GM23338 (cell line): ENCODE results near the gene ANP32A. TPM values are rescaled to one million over a fixed set of nuclear protein-coding genes. Genes with fewer than 3 reads are reported as not detected.

Experiments used
- ATAC-seq: fragments of 200-7000 bp; cut with Tn5 transposase; 3 replicates; pipeline ENCODE4 v1.9.1; 2020
- DNase-seq: peaks from one replicate; pipeline ENCODE4 v3.0.0-alpha.2; 2015; ENCODE audit warnings: low spot score
- H2AFZ ChIP-seq: fragments of 200-600 bp; sonication (generic); 2 replicates; pipeline ENCODE4 v1.8.0; 2016; ENCODE audit warnings: antibody characterized with exemption, mild to moderate bottlenecking, moderate library complexity
- H3F3A ChIP-seq: fragments of 200-600 bp; sonication (generic); replicated peaks from 2 replicates; pipeline ENCODE4 v1.8.0; 2017; ENCODE audit warnings: antibody characterized with exemption, mixed run types, low read depth
- H3K27ac ChIP-seq: fragments of 200-600 bp; sonication (generic); 2 replicates; pipeline ENCODE4 v1.6.1; 2016; ENCODE audit warnings: low read depth
- H3K27me3 ChIP-seq: fragments of 200-600 bp; sonication (generic); 2 replicates; pipeline ENCODE4 v1.8.0; 2016; ENCODE audit warnings: mild to moderate bottlenecking, mixed run types, moderate library complexity; ENCODE audit not compliant: insufficient read depth
- H3K36me3 ChIP-seq: fragments of 200-600 bp; sonication (generic); 2 replicates; pipeline ENCODE4 v1.8.0; 2016; ENCODE audit warnings: mild to moderate bottlenecking; ENCODE audit not compliant: insufficient read depth
- H3K4me1 ChIP-seq: fragments of 200-600 bp; sonication (generic); 2 replicates; pipeline ENCODE4 v1.8.0; 2016; ENCODE audit warnings: mild to moderate bottlenecking, moderate library complexity; ENCODE audit not compliant: insufficient read depth
- H3K4me2 ChIP-seq: fragments of 200-600 bp; sonication (generic); 2 replicates; pipeline ENCODE4 v1.7.1; 2017; ENCODE audit warnings: mixed run types
- H3K4me3 ChIP-seq: fragments of 200-600 bp; sonication (generic); 2 replicates; pipeline ENCODE4 v1.6.1; 2016; ENCODE audit warnings: mixed run types
- H3K79me2 ChIP-seq: fragments of 200-600 bp; sonication (generic); replicated peaks from 2 replicates; pipeline ENCODE4 v1.8.0; 2017; ENCODE audit warnings: mild to moderate bottlenecking; ENCODE audit not compliant: insufficient read depth
- H3K9me2 ChIP-seq: fragments of 200-600 bp; sonication (generic); 2 replicates; pipeline ENCODE4 v1.8.0; 2017; ENCODE audit not compliant: insufficient read depth
- H4K20me1 ChIP-seq: fragments of 200-600 bp; sonication (generic); replicated peaks from 2 replicates; pipeline ENCODE4 v1.8.0; 2017; ENCODE audit warnings: mild to moderate bottlenecking; ENCODE audit not compliant: insufficient read depth
- H3K27ac Mint-ChIP-seq: 2 replicates; pipeline ENCODE4 v1.8.0; 2020; ENCODE audit warnings: inconsistent platforms, mild to moderate bottlenecking, moderate library complexity, mixed read lengths
- H3K27me3 Mint-ChIP-seq: 3 replicates; pipeline ENCODE4 v1.8.0; 2022; ENCODE audit warnings: low read depth, mild to moderate bottlenecking, moderate library complexity, mixed read lengths, inconsistent platforms; ENCODE audit not compliant: insufficient read depth, poor library complexity
- H3K36me3 Mint-ChIP-seq: 3 replicates; pipeline ENCODE4 v1.8.0; 2021; ENCODE audit warnings: low read depth, mild to moderate bottlenecking, inconsistent platforms, moderate library complexity, mixed read lengths
- H3K4me1 Mint-ChIP-seq: 3 replicates; pipeline ENCODE4 v1.8.0; 2020; ENCODE audit warnings: mild to moderate bottlenecking, inconsistent platforms, mixed read lengths
- H3K4me3 Mint-ChIP-seq: 3 replicates; pipeline ENCODE4 v1.8.0; 2021; ENCODE audit warnings: moderate library complexity, mild to moderate bottlenecking, inconsistent platforms, mixed read lengths
- H3K9me3 Mint-ChIP-seq: 3 replicates; pipeline ENCODE4 v1.8.0; 2020; ENCODE audit warnings: moderate library complexity, mild to moderate bottlenecking, inconsistent platforms, mixed read lengths
- EZH2 ChIP-seq: fragments of 200-600 bp; sonication (generic); IDR thresholded peaks from one replicate; pipeline ENCODE4 v1.8.0; 2017; ENCODE audit warnings: antibody characterized with exemption, mild to moderate bottlenecking, low read depth; ENCODE audit not compliant: unreplicated experiment
- JUNB ChIP-seq: IDR thresholded peaks from one replicate; pipeline ENCODE4 v1.6.1; 2016; ENCODE audit warnings: antibody characterized with exemption; ENCODE audit not compliant: unreplicated experiment
- NANOG ChIP-seq: IDR thresholded peaks from 2 replicates; pipeline ENCODE4 v1.6.1; 2016; ENCODE audit warnings: antibody characterized with exemption, borderline replicate concordance
- POLR2AphosphoS5 ChIP-seq: IDR thresholded peaks from 2 replicates; pipeline ENCODE4 v1.6.1; 2016; ENCODE audit warnings: antibody characterized with exemption, low read depth
- REST ChIP-seq: IDR thresholded peaks from one replicate; pipeline ENCODE4 v1.6.1; 2018; ENCODE audit warnings: antibody characterized with exemption; ENCODE audit not compliant: unreplicated experiment
- STAT1 ChIP-seq: IDR thresholded peaks from one replicate; pipeline ENCODE4 v1.6.1; 2016; ENCODE audit warnings: antibody characterized with exemption; ENCODE audit not compliant: unreplicated experiment
- ZNF114 ChIP-seq: fragments of 250-450 bp; sonication (Bioruptor Pico); IDR thresholded peaks from 2 replicates; pipeline ENCODE4 v1.5.0; 2020; ENCODE audit warnings: mild to moderate bottlenecking, moderate library complexity
- ZNF331 ChIP-seq: fragments of 250-450 bp; sonication (Bioruptor Pico); IDR thresholded peaks from 2 replicates; pipeline ENCODE4 v1.5.0; 2020; ENCODE audit warnings: low read depth, mild to moderate bottlenecking, moderate library complexity
- polyA plus RNA-seq: library from polyadenylated mRNA; unstranded; fragments of >200 nt; fragmentation: Nextera tagmentation; extraction: Ambion mirVana; gene quantifications from 2 replicates; pipeline ENCODE4 v1.2.1, GENCODE V29; 2016
- total RNA-seq: library from RNA; depleted of rRNA; stranded (reverse); fragments of >200 nt; shearing (Covaris generic); gene quantifications from 2 replicates; pipeline ENCODE4 v1.2.3, GENCODE V29; 2014
- TF ChIP-seq, protein P1 (sequence below): IDR thresholded peaks from 2 replicates; pipeline ENCODE4 v1.6.1; 2016; ENCODE audit warnings: antibody characterized with exemption
- TF ChIP-seq, protein P2 (sequence below), 2 experiments: fragments of 200-600 bp in 1 of 2; sonication (generic) in 1 of 2; conservative IDR thresholded peaks; 2 replicates each; pipeline versions ENCODE4 v1.5.1 to v1.6.1; 2016 to 2017; ENCODE audit warnings: antibody characterized with exemption in 2 of 2, low read depth in 2 of 2, mild to moderate bottlenecking in 2 of 2, moderate library complexity in 1 of 2

Gene ANP32A
- total and polyA plus RNA-seq, 2 experiments from 2014 or later: 204 to 304 TPM

DNA sequence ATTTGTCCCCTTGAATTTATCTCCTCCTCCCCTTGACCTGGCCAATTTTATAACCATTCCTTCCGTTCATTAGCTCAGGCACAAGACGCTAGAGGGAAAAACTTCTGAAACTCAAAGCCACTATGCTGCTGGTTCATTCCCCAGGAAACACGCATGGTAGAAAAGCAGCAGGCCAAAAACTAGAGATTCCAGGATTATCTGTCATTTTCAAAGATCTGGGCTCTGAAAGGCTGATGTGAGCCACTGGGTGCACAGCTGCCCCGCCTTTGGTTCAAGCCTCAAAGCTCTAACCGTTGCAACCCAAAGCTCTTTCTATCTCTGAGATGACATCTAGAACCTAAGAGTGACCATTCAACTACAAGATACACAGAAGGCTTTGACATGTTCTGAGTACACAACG is 6.1 kb downstream of the ANP32A start:
- peak overlapping the region; percentile 36 for H3K4me2 ChIP-seq
- no peaks in the 10 kb centered on the region for H3K36me3 ChIP-seq
- H3K4me1 ChIP-seq: peaks cover 53% of the 10 kb centered on the region
- no peak overlapping the region for H3K27ac ChIP-seq
- H3K79me2 ChIP-seq: peaks cover 100% of the 10 kb centered on the region
- ATAC-seq (no peak), DNase-seq (no peak)
- Mint-ChIP-seq H3K4me1 (peaks cover 57% of the 10 kb centered on the region), H3K4me3 (peak overlapping the region; percentile 17), H3K36me3 (peaks cover 36% of the 10 kb centered on the region), H3K9me3 (no peaks in the 10 kb centered on the region), H3K27ac (no peak overlapping the region), H3K27me3 (peaks cover 16% of the 10 kb centered on the region)
- H2AFZ ChIP-seq: no peak overlapping the region
- no peaks in the 10 kb centered on the region for H3K9me2 ChIP-seq
- peaks cover 75% of the 10 kb centered on the region for H4K20me1 ChIP-seq
- peaks cover 3% of the 10 kb centered on the region; the same call in 1 of the 2 replicates for H3F3A ChIP-seq
- H3K4me3 ChIP-seq: no peak overlapping the region
- TF ChIP-seq ZNF331 (CRISPR knock-in tag): no peak
- no peak for TF ChIP-seq EZH2
- TF ChIP-seq NANOG: no peak
- no peak for TF ChIP-seq JUNB
- TF ChIP-seq POLR2AphosphoS5: no peak
- TF ChIP-seq, protein P1, sequence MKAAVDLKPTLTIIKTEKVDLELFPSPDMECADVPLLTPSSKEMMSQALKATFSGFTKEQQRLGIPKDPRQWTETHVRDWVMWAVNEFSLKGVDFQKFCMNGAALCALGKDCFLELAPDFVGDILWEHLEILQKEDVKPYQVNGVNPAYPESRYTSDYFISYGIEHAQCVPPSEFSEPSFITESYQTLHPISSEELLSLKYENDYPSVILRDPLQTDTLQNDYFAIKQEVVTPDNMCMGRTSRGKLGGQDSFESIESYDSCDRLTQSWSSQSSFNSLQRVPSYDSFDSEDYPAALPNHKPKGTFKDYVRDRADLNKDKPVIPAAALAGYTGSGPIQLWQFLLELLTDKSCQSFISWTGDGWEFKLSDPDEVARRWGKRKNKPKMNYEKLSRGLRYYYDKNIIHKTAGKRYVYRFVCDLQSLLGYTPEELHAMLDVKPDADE: no peak
- 0 out of 2 replicates have a peak, but pooled peaks cover 9% of the 10 kb centered on the region for H3K27me3 ChIP-seq

DNA sequence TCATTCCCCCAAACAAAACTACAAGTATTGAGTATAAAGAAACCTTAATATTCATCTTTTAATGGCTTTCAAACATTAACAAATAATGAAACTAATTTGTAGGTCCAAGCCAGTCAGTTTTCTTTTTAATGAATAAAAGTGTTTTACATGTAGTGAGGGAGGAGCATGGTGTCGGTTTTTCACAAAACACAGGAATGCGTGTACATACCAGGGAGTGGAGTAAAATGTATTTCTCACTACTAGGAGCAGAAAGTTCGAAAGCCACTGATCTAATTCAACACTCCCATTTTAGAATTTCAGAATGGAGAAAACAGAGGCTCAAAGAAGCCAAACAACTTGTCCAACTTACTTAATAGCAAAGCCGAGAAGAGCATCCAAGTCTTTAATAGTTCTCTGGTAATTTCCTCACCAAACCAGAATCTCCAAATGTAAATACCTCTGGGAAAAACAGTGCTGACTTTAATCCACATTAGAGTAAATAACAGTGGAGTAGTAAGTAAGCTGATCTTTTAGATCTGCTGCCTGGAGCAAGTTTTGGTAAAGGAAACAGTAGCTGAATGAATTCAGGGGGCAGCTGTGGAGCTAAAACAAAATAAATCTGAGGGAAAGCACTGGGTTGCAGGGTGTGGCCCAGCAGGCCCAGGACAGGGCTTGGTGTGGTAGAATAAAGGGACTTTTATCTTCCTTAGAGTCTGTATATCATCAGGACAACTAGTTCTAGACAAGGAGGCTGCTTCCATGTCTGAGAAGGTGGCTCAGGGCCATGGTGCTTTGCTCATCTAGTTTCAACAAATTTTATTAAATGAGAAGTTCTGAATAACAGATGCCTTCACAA is 7.9 kb downstream of the ANP32A start:
- Histone ChIP-seq H3F3A (no peaks in the 10 kb centered on the region; the same call in 1 of the 2 replicates), H3K4me1 (peaks cover 65% of the 10 kb centered on the region), H3K36me3 (no peaks in the 10 kb centered on the region), H3K27ac (no peak overlapping the region), H3K4me2 (0 out of 2 replicates have a peak overlapping the region, but pooled peaks have one; percentile 19), H4K20me1 (peaks cover 88% of the 10 kb centered on the region), H3K27me3 (0 out of 2 replicates have a peak, but pooled peaks cover 9% of the 10 kb centered on the region), H3K4me3 (no peak overlapping the region), H3K9me2 (no peaks in the 10 kb centered on the region), H3K79me2 (peaks cover 100% of the 10 kb centered on the region), H2AFZ (no peak overlapping the region)
- no peak for DNase-seq
- H3K27ac Mint-ChIP-seq: no peak overlapping the region
- peaks cover 13% of the 10 kb centered on the region for H3K27me3 Mint-ChIP-seq
- TF ChIP-seq STAT1 (no peak), ZNF331 (CRISPR knock-in tag) (no peak), ZNF114 (CRISPR knock-in tag) (no peak), EZH2 (no peak)
- H3K4me3 Mint-ChIP-seq: no peak overlapping the region; the same call in 2 of the 3 replicates
- no peaks in the 10 kb centered on the region for H3K9me3 Mint-ChIP-seq
- peaks cover 39% of the 10 kb centered on the region for H3K36me3 Mint-ChIP-seq
- H3K4me1 Mint-ChIP-seq: peaks cover 73% of the 10 kb centered on the region
- ATAC-seq: no peak

GRCh38 chr15:68812069-68812468 is 8.6 kb downstream of the ANP32A start:
- H3K4me1 Mint-ChIP-seq: peaks cover 79% of the 10 kb centered on the region
- no peak overlapping the region; the same call in 2 of the 3 replicates for H3K4me3 Mint-ChIP-seq
- Histone ChIP-seq H3K79me2 (peaks cover 100% of the 10 kb centered on the region), H3K4me3 (no peak overlapping the region), H3F3A (no peaks in the 10 kb centered on the region; the same call in 1 of the 2 replicates), H3K36me3 (no peaks in the 10 kb centered on the region), H3K9me2 (no peaks in the 10 kb centered on the region), H3K27ac (no peak overlapping the region), H4K20me1 (peaks cover 92% of the 10 kb centered on the region), H3K4me2 (0 out of 2 replicates have a peak overlapping the region, but pooled peaks have one; percentile 19), H2AFZ (no peak overlapping the region), H3K27me3 (0 out of 2 replicates have a peak, but pooled peaks cover 8% of the 10 kb centered on the region), H3K4me1 (peaks cover 71% of the 10 kb centered on the region)
- peaks cover 42% of the 10 kb centered on the region for H3K36me3 Mint-ChIP-seq
- DNase-seq: no peak
- H3K9me3 Mint-ChIP-seq: no peaks in the 10 kb centered on the region
- no peak for ATAC-seq
- H3K27ac Mint-ChIP-seq: no peak overlapping the region
- H3K27me3 Mint-ChIP-seq: peaks cover 7% of the 10 kb centered on the region
- TF ChIP-seq ZNF331 (CRISPR knock-in tag) (no peak), STAT1 (no peak), REST (no peak)
- TF ChIP-seq, protein P1: no peak
- TF ChIP-seq, protein P2, sequence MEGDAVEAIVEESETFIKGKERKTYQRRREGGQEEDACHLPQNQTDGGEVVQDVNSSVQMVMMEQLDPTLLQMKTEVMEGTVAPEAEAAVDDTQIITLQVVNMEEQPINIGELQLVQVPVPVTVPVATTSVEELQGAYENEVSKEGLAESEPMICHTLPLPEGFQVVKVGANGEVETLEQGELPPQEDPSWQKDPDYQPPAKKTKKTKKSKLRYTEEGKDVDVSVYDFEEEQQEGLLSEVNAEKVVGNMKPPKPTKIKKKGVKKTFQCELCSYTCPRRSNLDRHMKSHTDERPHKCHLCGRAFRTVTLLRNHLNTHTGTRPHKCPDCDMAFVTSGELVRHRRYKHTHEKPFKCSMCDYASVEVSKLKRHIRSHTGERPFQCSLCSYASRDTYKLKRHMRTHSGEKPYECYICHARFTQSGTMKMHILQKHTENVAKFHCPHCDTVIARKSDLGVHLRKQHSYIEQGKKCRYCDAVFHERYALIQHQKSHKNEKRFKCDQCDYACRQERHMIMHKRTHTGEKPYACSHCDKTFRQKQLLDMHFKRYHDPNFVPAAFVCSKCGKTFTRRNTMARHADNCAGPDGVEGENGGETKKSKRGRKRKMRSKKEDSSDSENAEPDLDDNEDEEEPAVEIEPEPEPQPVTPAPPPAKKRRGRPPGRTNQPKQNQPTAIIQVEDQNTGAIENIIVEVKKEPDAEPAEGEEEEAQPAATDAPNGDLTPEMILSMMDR (conservative IDR thresholded peaks at IDR 0.05; ENCODE audit: low read depth in 2 of 2): no peak
